GM19239 (cell line): Measurements from ENCODE around the gene HTR1B.

ENCODE experiments used
- DNase-seq: peaks from one replicate; pipeline ENCODE4 v3.0.0; 2011; ENCODE audit warnings: low spot score; ENCODE audit not compliant: insufficient read length
- FAIRE-seq: peaks from 2 replicates; lab custom pipeline; 2011; peaks lifted over from hg19 to GRCh38; lab: Jason Lieb, UNC

HTR1B gene

GRCh38 chr6:77463308-77463860 is at the start of gene HTR1B:
Gene HTR1B, minus strand, starts transcription at chr6:77463491. Its CDS starts 88 bp downstream, at chr6:77463403.
- FAIRE-seq: no peak
- DNase-seq: no peak

GRCh38 chr6:77512554-77512953 is 49.3 kb upstream of the HTR1B start:
- no peak for DNase-seq
- FAIRE-seq: no peak

GRCh38 chr6:77511860-77512259 is 48.6 kb upstream of the HTR1B start:
- no peak for DNase-seq
- no peak for FAIRE-seq

- DNase-seq: no peak
- no peak for FAIRE-seq
These were observed 39.7 kb upstream of the HTR1B start for GRCh38 chr6:77502981-77503380.

GRCh38 chr6:77492530-77492929 is 29.2 kb upstream of the HTR1B start:
- no peak for DNase-seq
- no peak for FAIRE-seq

GRCh38 chr6:77487808-77488425 is 24.6 kb upstream of the HTR1B start:
- FAIRE-seq (no peak), DNase-seq (no peak)

GRCh38 chr6:77482981-77483380 is 19.7 kb upstream of the HTR1B start:
- no peak for DNase-seq
- no peak for FAIRE-seq

GRCh38 chr6:77474973-77475372 is 11.7 kb upstream of the HTR1B start:
- DNase-seq (no peak), FAIRE-seq (no peak)

- FAIRE-seq: no peak
- DNase-seq: no peak
These were observed 11.1 kb upstream of the HTR1B start for GRCh38 chr6:77474286-77474956.

- FAIRE-seq (no peak), DNase-seq (no peak)
These were observed 7.7 kb upstream of the HTR1B start for GRCh38 chr6:77470983-77471382.

- DNase-seq (no peak), FAIRE-seq (no peak)
These were observed 5.6 kb upstream of the HTR1B start for GRCh38 chr6:77468939-77469338.

- no peak for DNase-seq
- FAIRE-seq: peak; percentile 61
These were observed 3.5 kb upstream of the HTR1B start for GRCh38 chr6:77466451-77467437.

- FAIRE-seq: peak; percentile 88
- DNase-seq: peak; percentile 25
These were observed 2.8 kb upstream of the HTR1B start for GRCh38 chr6:77466055-77466450.

- no peak for FAIRE-seq
- no peak for DNase-seq
These were observed 1.2 kb upstream of the HTR1B start for GRCh38 chr6:77464495-77464867.

- FAIRE-seq: no peak
- DNase-seq: no peak
These were observed 687 bp upstream of the HTR1B start for GRCh38 chr6:77463861-77464494.

GRCh38 chr6:77462359-77463307 is 658 bp downstream of the HTR1B start:
- no peak for DNase-seq
- FAIRE-seq: no peak

GRCh38 chr6:77461796-77462195 is 1.5 kb downstream of the HTR1B start:
- DNase-seq (no peak), FAIRE-seq (no peak)

- DNase-seq (no peak), FAIRE-seq (no peak)
These were observed 4.9 kb downstream of the HTR1B start for GRCh38 chr6:77458421-77458820.

- peak; percentile 28 for DNase-seq
These were observed 5.5 kb downstream of the HTR1B start for GRCh38 chr6:77457720-77458349.

More at GRCh38 chr6:77457720-77458349, 5.5 kb downstream of the HTR1B start:
- peak; percentile 89 for FAIRE-seq
